ENCODE results near the gene TMIE.

DNA sequence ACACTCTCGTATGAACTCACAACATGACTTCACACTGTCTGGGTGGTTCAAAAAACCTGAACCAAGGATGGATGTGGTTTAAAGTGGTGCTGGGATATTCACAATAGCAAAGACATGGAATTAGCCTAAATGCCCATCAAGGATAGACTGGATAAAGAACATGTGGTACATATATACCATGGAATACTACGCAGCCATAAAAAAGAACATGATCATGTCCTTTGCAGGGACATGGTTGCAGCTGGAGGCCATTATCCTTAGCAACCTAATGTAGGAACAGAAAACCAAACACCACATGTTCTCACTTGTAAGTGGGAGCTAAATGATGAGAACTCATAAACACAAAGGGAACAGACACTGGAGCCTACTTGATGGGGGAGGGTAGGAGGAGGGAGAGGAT is 19.8 kb downstream of the TMIE start:
- TF ChIP-seq FOXK2 (IDR thresholded peaks at IDR 0.05) (no peak), ZFP37 (CRISPR knock-in tag; IDR thresholded peaks at IDR 0.05; ENCODE audit: borderline replicate concordance) (no peak), ZBTB20 (CRISPR knock-in tag; IDR thresholded peaks at IDR 0.05; ENCODE audit: borderline replicate concordance, low read depth) (no peak), NFATC3 (CRISPR knock-in tag; IDR thresholded peaks at IDR 0.05) (no peak), SMAD1 (CRISPR knock-in tag; IDR thresholded peaks at IDR 0.05; ENCODE audit: borderline replicate concordance, low read depth) (no peak), ZNF143 (CRISPR knock-in tag; IDR thresholded peaks at IDR 0.05) (no peak), POLR2AphosphoS5 (IDR thresholded peaks at IDR 0.05; ENCODE audit: low read depth, low read length) (no peak), ZNF431 (CRISPR knock-in tag; IDR thresholded peaks at IDR 0.05; ENCODE audit: borderline replicate concordance, low read depth) (no peak), ELF4 (CRISPR knock-in tag; IDR thresholded peaks at IDR 0.05; ENCODE audit: borderline replicate concordance) (no peak)
- TF ChIP-seq, protein P1, sequence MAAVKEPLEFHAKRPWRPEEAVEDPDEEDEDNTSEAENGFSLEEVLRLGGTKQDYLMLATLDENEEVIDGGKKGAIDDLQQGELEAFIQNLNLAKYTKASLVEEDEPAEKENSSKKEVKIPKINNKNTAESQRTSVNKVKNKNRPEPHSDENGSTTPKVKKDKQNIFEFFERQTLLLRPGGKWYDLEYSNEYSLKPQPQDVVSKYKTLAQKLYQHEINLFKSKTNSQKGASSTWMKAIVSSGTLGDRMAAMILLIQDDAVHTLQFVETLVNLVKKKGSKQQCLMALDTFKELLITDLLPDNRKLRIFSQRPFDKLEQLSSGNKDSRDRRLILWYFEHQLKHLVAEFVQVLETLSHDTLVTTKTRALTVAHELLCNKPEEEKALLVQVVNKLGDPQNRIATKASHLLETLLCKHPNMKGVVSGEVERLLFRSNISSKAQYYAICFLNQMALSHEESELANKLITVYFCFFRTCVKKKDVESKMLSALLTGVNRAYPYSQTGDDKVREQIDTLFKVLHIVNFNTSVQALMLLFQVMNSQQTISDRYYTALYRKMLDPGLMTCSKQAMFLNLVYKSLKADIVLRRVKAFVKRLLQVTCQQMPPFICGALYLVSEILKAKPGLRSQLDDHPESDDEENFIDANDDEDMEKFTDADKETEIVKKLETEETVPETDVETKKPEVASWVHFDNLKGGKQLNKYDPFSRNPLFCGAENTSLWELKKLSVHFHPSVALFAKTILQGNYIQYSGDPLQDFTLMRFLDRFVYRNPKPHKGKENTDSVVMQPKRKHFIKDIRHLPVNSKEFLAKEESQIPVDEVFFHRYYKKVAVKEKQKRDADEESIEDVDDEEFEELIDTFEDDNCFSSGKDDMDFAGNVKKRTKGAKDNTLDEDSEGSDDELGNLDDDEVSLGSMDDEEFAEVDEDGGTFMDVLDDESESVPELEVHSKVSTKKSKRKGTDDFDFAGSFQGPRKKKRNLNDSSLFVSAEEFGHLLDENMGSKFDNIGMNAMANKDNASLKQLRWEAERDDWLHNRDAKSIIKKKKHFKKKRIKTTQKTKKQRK (IDR thresholded peaks at IDR 0.05; ENCODE audit: low read length) = no peak
- TF ChIP-seq, protein P2, sequence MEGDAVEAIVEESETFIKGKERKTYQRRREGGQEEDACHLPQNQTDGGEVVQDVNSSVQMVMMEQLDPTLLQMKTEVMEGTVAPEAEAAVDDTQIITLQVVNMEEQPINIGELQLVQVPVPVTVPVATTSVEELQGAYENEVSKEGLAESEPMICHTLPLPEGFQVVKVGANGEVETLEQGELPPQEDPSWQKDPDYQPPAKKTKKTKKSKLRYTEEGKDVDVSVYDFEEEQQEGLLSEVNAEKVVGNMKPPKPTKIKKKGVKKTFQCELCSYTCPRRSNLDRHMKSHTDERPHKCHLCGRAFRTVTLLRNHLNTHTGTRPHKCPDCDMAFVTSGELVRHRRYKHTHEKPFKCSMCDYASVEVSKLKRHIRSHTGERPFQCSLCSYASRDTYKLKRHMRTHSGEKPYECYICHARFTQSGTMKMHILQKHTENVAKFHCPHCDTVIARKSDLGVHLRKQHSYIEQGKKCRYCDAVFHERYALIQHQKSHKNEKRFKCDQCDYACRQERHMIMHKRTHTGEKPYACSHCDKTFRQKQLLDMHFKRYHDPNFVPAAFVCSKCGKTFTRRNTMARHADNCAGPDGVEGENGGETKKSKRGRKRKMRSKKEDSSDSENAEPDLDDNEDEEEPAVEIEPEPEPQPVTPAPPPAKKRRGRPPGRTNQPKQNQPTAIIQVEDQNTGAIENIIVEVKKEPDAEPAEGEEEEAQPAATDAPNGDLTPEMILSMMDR (CRISPR knock-in tag; IDR thresholded peaks at IDR 0.05) = no peak
